ENCODE data around the gene PCED1A.

GRCh38 chr20:2795451-2795850 is 45.0 kb downstream of the PCED1A start:
- TF ChIP-seq CTCF (IDR thresholded peaks at IDR 0.05; ENCODE audit: low read depth, low read length) (no peak), POLR2A (IDR thresholded peaks at IDR 0.05; ENCODE audit: extremely low read depth, insufficient read length) (no peak), MAX (IDR thresholded peaks at IDR 0.05; ENCODE audit: low read depth, low read length) (no peak)

All from NB4 (cell line).